OCI-LY1 (cell line): ENCODE results near the gene PRR5L.

Experiments used
- H2AFZ ChIP-seq: fragments of 200-600 bp; sonication (generic), shearing (Covaris generic); 2 replicates; pipeline ENCODE4 v1.6.0; 2014; ENCODE audit warnings: antibody characterized with exemption, mild to moderate bottlenecking, low read length
- H3F3A ChIP-seq: fragments of 200-600 bp; sonication (generic), shearing (Covaris generic); 2 replicates; pipeline ENCODE4 v1.6.0; 2014; ENCODE audit warnings: mild to moderate bottlenecking, antibody characterized with exemption, low read length, moderate library complexity; ENCODE audit not compliant: insufficient read depth
- H3K27ac ChIP-seq: fragments of 200-600 bp; sonication (generic); 2 replicates; pipeline ENCODE4 v1.5.1; 2014; ENCODE audit warnings: low read length, mixed run types, mild to moderate bottlenecking, low read depth; ENCODE audit not compliant: poor library complexity, severe bottlenecking
- H3K27me3 ChIP-seq: fragments of 200-600 bp; sonication (generic); 2 replicates; pipeline ENCODE4 v1.6.0; 2014; ENCODE audit warnings: antibody characterized with exemption, mild to moderate bottlenecking, low read length, moderate library complexity; ENCODE audit not compliant: insufficient read depth
- H3K36me3 ChIP-seq: fragments of 200-600 bp; sonication (generic); 2 replicates; pipeline ENCODE4 v1.6.1; 2014; ENCODE audit warnings: mild to moderate bottlenecking, antibody characterized with exemption, low read length, moderate library complexity, mixed read lengths; ENCODE audit not compliant: insufficient read depth
- H3K4me1 ChIP-seq: fragments of 200-600 bp; sonication (generic); 2 replicates; pipeline ENCODE4 v1.5.1; 2014; ENCODE audit warnings: mild to moderate bottlenecking, low read length, moderate library complexity; ENCODE audit not compliant: insufficient read depth, severe bottlenecking
- H3K4me2 ChIP-seq: fragments of 200-600 bp; sonication (generic), shearing (Covaris generic); 2 replicates; pipeline ENCODE4 v1.6.1; 2014; ENCODE audit warnings: low read length
- H3K4me3 ChIP-seq: fragments of 200-600 bp; sonication (generic); 2 replicates; pipeline ENCODE4 v1.5.1; 2014; ENCODE audit warnings: low read length, low read depth, mild to moderate bottlenecking, mixed read lengths; ENCODE audit not compliant: poor library complexity, severe bottlenecking
- H3K79me2 ChIP-seq: fragments of 200-600 bp; shearing (Covaris generic); 2 replicates; pipeline ENCODE4 v1.6.1; 2016; ENCODE audit warnings: mixed run types, low read length, mixed read lengths; ENCODE audit not compliant: insufficient read depth
- H3K9ac ChIP-seq: fragments of 200-600 bp; sonication (generic), shearing (Covaris generic); 2 replicates; pipeline ENCODE4 v1.6.1; 2014; ENCODE audit warnings: mild to moderate bottlenecking, low read length, mixed read lengths
- H3K9me2 ChIP-seq: fragments of 200-600 bp; sonication (generic), shearing (Covaris generic); 2 replicates; pipeline ENCODE4 v1.6.1; 2014; ENCODE audit warnings: low read depth, mild to moderate bottlenecking, low read length, mixed read lengths
- H3K9me3 ChIP-seq: fragments of 200-600 bp; shearing (Covaris generic); 2 replicates; pipeline ENCODE4 v1.6.1; 2014; ENCODE audit warnings: low read length, mixed read lengths
- H4K20me1 ChIP-seq: fragments of 200-600 bp; sonication (generic), shearing (Covaris generic); 2 replicates; pipeline ENCODE4 v1.6.0; 2016; ENCODE audit warnings: mild to moderate bottlenecking, low read length; ENCODE audit not compliant: insufficient read depth
- EZH2 ChIP-seq: fragments of 200-600 bp; sonication (generic), shearing (Covaris generic); IDR thresholded peaks from 2 replicates; pipeline ENCODE4 v1.8.0; 2017; ENCODE audit warnings: borderline replicate concordance, mixed run types, mild to moderate bottlenecking, antibody characterized with exemption, low read length, moderate library complexity, mixed read lengths
- TF ChIP-seq, protein P1 (sequence below): fragments of 200-600 bp; sonication (generic), shearing (Covaris generic); IDR thresholded peaks from 2 replicates; pipeline ENCODE4 v1.5.1; 2017; ENCODE audit warnings: mild to moderate bottlenecking, antibody characterized with exemption, low read length, moderate library complexity, mixed read lengths

The PRR5L gene

GRCh38 chr11:36371590-36371989 is 75.5 kb downstream of the PRR5L start:
- Histone ChIP-seq H3K36me3 (no peaks in the 10 kb centered on the region), H3F3A (no peaks in the 10 kb centered on the region), H2AFZ (no peak overlapping the region), H3K4me1 (no peaks in the 10 kb centered on the region), H4K20me1 (no peaks in the 10 kb centered on the region), H3K9me2 (no peaks in the 10 kb centered on the region), H3K79me2 (no peaks in the 10 kb centered on the region), H3K9ac (no peak overlapping the region), H3K9me3 (no peaks in the 10 kb centered on the region), H3K27me3 (peaks cover 6% of the 10 kb centered on the region; the same call in 1 of the 2 replicates), H3K27ac (no peak overlapping the region), H3K4me3 (no peak overlapping the region), H3K4me2 (no peak overlapping the region)
- TF ChIP-seq EZH2 = no peak
- TF ChIP-seq, protein P1, sequence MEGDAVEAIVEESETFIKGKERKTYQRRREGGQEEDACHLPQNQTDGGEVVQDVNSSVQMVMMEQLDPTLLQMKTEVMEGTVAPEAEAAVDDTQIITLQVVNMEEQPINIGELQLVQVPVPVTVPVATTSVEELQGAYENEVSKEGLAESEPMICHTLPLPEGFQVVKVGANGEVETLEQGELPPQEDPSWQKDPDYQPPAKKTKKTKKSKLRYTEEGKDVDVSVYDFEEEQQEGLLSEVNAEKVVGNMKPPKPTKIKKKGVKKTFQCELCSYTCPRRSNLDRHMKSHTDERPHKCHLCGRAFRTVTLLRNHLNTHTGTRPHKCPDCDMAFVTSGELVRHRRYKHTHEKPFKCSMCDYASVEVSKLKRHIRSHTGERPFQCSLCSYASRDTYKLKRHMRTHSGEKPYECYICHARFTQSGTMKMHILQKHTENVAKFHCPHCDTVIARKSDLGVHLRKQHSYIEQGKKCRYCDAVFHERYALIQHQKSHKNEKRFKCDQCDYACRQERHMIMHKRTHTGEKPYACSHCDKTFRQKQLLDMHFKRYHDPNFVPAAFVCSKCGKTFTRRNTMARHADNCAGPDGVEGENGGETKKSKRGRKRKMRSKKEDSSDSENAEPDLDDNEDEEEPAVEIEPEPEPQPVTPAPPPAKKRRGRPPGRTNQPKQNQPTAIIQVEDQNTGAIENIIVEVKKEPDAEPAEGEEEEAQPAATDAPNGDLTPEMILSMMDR = no peak

- H3K4me1 ChIP-seq = no peaks in the 10 kb centered on the region
- no peaks in the 10 kb centered on the region for H3F3A ChIP-seq
- peaks cover 6% of the 10 kb centered on the region for H3K27me3 ChIP-seq
- no peak overlapping the region for H3K4me3 ChIP-seq
- no peaks in the 10 kb centered on the region for H3K9me2 ChIP-seq
- no peak overlapping the region for H3K27ac ChIP-seq
- H3K4me2 ChIP-seq = no peak overlapping the region
- no peaks in the 10 kb centered on the region for H3K9me3 ChIP-seq
- no peak overlapping the region for H3K9ac ChIP-seq
- no peak overlapping the region for H2AFZ ChIP-seq
- no peak for TF ChIP-seq EZH2
- TF ChIP-seq, protein P1 = no peak
- no peaks in the 10 kb centered on the region for H3K36me3 ChIP-seq
- H3K79me2 ChIP-seq = no peaks in the 10 kb centered on the region
- H4K20me1 ChIP-seq = no peaks in the 10 kb centered on the region
These were observed 76.1 kb downstream of the PRR5L start for GRCh38 chr11:36372101-36372771.

- Histone ChIP-seq H3K4me3 (no peak overlapping the region), H3K27ac (no peak overlapping the region), H3K9ac (no peak overlapping the region)
These were observed 77.2 kb downstream of the PRR5L start for GRCh38 chr11:36373016-36374010.

More at GRCh38 chr11:36373016-36374010, 77.2 kb downstream of the PRR5L start:
- Histone ChIP-seq H2AFZ (no peak overlapping the region), H3K9me2 (no peaks in the 10 kb centered on the region), H3K4me1 (no peaks in the 10 kb centered on the region), H3K79me2 (no peaks in the 10 kb centered on the region), H3K36me3 (no peaks in the 10 kb centered on the region), H3K27me3 (peaks cover 6% of the 10 kb centered on the region), H3K4me2 (no peak overlapping the region), H4K20me1 (no peaks in the 10 kb centered on the region), H3F3A (no peaks in the 10 kb centered on the region), H3K9me3 (no peaks in the 10 kb centered on the region)
- TF ChIP-seq, protein P1 = no peak
- no peak for TF ChIP-seq EZH2
